Stimulated activated CD4-positive, alpha-beta T cell treated with anti-CD3 and anti-CD28 coated beads, Interleukin-1b, Interleukin-23, amount 100 ng/mL, for 1 hour (primary cell): ENCODE data around the gene TRIM24.

Source experiments
- DNase-seq, 2 donors: peaks; one replicate each; pipeline ENCODE4 v3.0.0-alpha.2; 2020; ENCODE audit warnings: low read depth in 2 of 2

Gene TRIM24

DNA sequence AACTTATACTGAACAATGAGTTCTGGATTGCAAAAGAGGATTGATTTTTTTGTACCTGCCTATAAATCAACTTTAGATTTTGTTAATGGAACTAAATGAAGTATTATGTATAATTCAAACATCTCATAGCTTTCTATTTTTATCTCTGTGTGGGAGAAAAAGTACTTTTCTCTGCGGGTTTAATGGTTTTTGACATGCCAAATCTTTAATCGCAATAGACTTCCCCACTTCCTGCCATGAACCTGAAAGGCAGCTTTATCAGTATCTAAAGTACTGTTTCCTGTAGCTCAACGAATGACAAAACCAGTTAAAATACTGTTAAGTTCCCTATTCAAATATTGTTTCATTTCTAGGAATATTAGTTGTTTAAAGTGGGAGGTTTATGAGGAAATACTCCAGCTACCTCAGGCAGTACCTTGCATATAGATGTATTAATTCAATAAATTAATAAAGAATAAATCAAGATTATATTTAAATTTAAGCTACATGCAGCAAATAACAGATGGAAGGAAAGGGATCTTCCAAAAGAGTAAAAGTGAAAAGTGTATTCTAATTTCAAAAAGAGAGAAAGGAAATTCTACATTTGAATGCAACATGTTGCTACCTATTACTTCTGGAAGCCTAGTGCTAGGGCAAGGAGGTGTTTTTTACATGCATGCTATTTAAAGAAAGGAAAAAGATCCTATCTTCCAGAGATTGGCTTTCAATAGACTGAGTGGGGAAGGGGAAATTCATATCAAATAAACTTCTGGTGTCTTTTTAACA lies 165.2 kb downstream of the TRIM24 start:
- DNase-seq: no peak

DNA sequence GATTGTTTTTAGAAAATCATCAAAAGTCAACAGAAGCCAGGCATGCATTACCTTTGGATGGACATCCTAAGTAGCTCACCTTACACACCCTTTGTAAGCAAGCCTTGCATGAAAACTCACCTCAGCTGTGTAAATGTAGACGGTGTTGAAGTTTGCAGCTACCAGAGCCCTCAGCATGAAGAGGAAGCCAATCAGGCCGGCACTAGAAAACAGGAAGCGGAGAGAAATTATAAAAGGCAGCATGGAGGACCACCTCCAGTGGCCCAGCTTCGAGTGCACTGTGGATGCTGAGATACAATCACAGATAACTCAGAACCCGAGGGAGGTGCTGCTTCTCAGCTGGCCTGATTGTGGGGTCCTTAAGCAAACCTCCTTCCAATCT lies 165.8 kb downstream of the TRIM24 start:
- DNase-seq: no peak

DNA sequence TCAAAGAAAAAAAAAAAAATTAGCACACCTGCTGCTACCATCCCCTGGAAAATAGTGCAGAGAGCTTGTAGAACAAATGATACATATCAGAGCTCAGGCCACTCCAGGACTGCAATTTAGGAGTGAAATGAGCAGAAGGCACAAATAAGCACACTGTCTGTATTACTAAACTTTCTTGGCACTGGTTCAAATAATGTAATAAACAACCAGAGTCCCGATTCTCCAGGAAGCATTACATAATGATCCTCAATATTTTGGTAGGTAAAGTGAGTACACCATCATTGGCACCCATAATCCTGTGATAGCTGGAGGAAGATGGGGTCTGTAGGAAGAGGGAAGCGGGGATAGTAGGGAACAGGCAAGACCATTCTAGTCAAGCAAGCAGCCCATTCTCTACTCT lies 166.8 kb downstream of the TRIM24 start:
- DNase-seq: no peak

DNA sequence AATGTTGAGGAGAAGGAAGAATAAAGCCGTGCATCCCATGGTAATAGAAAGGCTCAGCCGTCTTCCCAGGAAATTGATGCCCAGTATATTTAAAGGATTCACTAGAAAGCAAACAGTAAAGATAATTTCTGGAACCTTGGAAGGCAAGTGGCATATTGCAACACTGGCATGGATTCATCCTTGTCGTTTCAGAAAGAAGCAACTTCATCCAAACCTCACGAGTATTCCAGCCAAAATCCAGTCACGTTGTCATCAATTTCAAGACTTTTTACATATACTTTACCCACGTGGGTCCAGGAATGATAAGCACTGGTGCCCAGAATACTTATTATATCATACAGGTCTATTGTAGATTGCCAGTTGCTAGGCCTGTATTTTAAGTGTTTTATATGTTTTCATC lies 167.3 kb downstream of the TRIM24 start:
- DNase-seq: no peak

DNA sequence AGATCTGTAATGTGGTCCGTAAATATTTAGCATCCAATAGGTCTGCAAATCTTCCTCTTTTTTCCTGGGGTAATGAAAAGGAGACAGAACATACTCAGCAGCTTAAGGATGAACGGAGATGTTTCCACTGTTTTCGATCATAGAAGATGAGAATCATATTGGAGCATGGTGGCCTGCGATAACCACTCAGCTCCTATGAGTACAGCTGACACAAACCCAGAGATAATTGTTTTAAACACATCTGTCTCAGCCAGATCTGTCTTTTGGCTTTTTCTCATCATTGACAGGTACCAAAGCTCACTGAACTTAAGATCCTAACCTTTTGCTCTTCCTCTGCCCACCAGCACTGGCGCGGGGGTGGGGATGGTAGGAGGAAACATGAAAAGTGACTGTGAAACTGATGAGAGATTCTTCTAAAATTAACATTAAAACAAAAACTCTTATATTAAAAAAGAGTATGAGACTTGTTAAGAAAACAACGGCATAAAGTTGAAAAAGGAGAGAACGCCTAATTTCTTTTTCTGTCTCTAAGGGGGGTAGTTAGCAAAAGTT lies 170.1 kb downstream of the TRIM24 start:
- no peak for DNase-seq

DNA sequence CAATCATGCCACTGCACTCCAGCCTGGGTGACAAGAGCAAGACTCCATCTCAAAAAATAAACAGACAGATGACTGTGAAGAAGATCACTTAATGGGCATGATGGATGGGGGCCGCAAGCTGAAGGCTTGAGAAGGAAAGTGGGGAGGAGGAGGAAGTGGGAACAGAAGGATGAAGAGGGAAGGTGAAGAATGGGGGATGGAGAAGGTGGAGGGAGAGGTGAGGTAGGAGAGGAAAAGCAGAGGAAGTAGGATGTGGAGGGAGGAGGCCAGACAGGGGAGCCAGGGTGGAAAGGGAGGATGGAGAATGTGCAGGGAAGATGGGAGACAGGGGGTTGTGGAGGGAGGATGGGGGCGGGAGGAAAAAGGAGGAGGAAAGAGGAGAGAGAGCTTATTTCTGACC lies 172.3 kb downstream of the TRIM24 start:
- no peak for DNase-seq

DNA sequence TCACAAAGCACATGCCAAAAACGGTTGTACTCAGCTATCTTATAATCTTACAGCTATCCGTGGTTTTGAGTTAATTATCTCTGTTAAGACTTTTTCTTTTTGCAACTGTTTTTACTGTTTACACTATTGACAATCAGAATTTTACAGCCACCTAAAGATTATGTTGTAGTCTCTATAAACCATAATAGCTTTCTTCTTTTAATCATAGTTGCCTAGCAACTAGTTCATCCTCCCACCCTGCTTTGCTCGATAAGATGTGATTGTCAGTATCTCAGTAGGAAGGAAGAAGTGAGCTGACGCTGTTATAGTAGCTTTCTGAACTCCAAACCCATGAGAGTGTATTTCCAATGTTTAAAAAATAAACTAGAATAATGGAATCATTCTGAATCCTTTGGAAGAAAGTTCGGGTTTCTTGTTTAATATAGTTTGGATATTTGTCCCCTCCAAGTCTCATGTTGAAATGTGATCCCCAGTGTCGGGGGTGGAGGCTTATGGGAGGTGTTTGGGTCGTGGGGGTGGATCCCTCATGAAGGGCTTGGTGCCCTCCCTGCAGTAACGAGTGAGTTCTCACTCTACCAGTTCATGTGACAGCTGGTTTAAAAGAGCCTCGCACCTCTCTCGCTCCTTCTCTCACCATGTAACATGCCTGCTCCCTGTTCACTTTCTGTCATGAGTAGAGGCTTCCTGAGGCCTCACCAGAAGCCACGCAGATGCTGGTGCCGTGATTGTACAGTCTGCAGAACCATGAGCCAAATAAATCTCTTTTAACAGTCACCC lies 173.0 kb downstream of the TRIM24 start:
- DNase-seq: no peak
